ENCODE measurements around the gene TYMP.
"Not testable (repeated sequence)": the region's sequence is repeated elsewhere in the genome, so short reads cannot be mapped to it uniquely, and the experiment has no call there.

TYMP gene

GRCh38 chr22:50562523-50563412, 33.0 kb upstream of the TYMP start, which contains the start of gene SYCE3:
TSS of gene SYCE3 (minus strand) at chr22:50562919. CDS start at chr22:50556405, 6,514 bp downstream.
- peak; percentile 51 for DNase-seq

- DNase-seq: no peak
These were observed 31.9 kb upstream of the TYMP start for GRCh38 chr22:50561401-50562358.

- DNase-seq: no peak
These were observed 30.2 kb upstream of the TYMP start for GRCh38 chr22:50560034-50560433.

GRCh38 chr22:50556703-50557102, 26.9 kb upstream of the TYMP start:
- DNase-seq: no peak

- DNase-seq: no peak
These were observed 23.5 kb upstream of the TYMP start for GRCh38 chr22:50553310-50553709.

GRCh38 chr22:50551160-50551752, 21.4 kb upstream of the TYMP start:
- no peak for DNase-seq

GRCh38 chr22:50550395-50550794, 20.6 kb upstream of the TYMP start:
- no peak for DNase-seq

GRCh38 chr22:50548921-50549790, 19.3 kb upstream of the TYMP start:
- no peak for DNase-seq

- no peak for DNase-seq
These were observed 18.5 kb upstream of the TYMP start for GRCh38 chr22:50548040-50548920.

GRCh38 chr22:50547263-50547985, 17.6 kb upstream of the TYMP start:
- DNase-seq: no peak

GRCh38 chr22:50546326-50547262, 16.8 kb upstream of the TYMP start:
- no peak for DNase-seq

- no peak for DNase-seq
These were observed 15.9 kb upstream of the TYMP start, which contains the start of gene KLHDC7B for GRCh38 chr22:50545522-50546325. TSS of gene KLHDC7B (plus strand) at chr22:50545899. CDS start at chr22:50546244, 345 bp downstream.

- no peak for DNase-seq
These were observed 15.0 kb upstream of the TYMP start for GRCh38 chr22:50544746-50545253.

GRCh38 chr22:50544078-50544745, 14.4 kb upstream of the TYMP start:
- DNase-seq: no peak

- no peak for DNase-seq
These were observed 12.7 kb upstream of the TYMP start for GRCh38 chr22:50542416-50542927.

- not testable (repeated sequence) for DNase-seq
These were observed 11.8 kb upstream of the TYMP start for GRCh38 chr22:50541667-50542026.

GRCh38 chr22:50540381-50540780, 10.6 kb upstream of the TYMP start:
- DNase-seq: no peak
